H1 (cell line): Measurements from ENCODE around the gene DNAH8. TPM values are rescaled to one million over a fixed set of nuclear protein-coding genes. Genes with fewer than 3 reads are reported as not detected.

Source experiments
- CTCF ChIA-PET: fragments of 300-600 bp; sonication (Branson Sonifier 250); formaldehyde crosslinking; loops from one replicate; lab custom pipeline; 2021; ENCODE audit not compliant: partially characterized antibody; lab: Charles Lee
- POLR2A ChIA-PET: fragments of 300-600 bp; sonication (Branson Sonifier 250); formaldehyde crosslinking; loops from one replicate; lab custom pipeline; 2021; ENCODE audit warnings: inconsistent platforms; ENCODE audit not compliant: partially characterized antibody; lab: Charles Lee
- DNase-seq, 2 experiments: peaks; one replicate each; pipeline versions ENCODE4 v3.0.0 to v3.0.0-alpha.2; 2010 to 2022; ENCODE audit warnings: low spot score in 2 of 2, low read depth in 1 of 2, mixed read lengths in 1 of 2
- FAIRE-seq: peaks from 2 replicates; lab custom pipeline; 2011; peaks lifted over from hg19 to GRCh38; lab: Jason Lieb, UNC
- H2AFZ ChIP-seq: 2 replicates; pipeline ENCODE4 v1.8.1; 2012; ENCODE audit warnings: low read length, inconsistent platforms
- H2AK5ac ChIP-seq: 2 replicates; pipeline ENCODE4 v1.6.1; 2013; ENCODE audit warnings: low read depth, low read length
- H2BK120ac ChIP-seq: replicated peaks from 2 replicates; pipeline ENCODE3; 2013; ENCODE audit warnings: low read depth, low read length, inconsistent platforms
- H2BK12ac ChIP-seq: 2 replicates; pipeline ENCODE4 v1.6.1; 2013; ENCODE audit warnings: low read depth, low read length
- H2BK15ac ChIP-seq: 2 replicates; pipeline ENCODE4 v1.6.1; 2013; ENCODE audit warnings: low read length
- H2BK20ac ChIP-seq: 2 replicates; pipeline ENCODE4 v1.6.1; 2013; ENCODE audit warnings: low read length
- H2BK5ac ChIP-seq: 2 replicates; pipeline ENCODE4 v1.6.1; 2013; ENCODE audit warnings: low read depth, low read length
- H3K14ac ChIP-seq: 2 replicates; pipeline ENCODE4 v1.6.1; 2013; ENCODE audit warnings: inconsistent platforms; ENCODE audit not compliant: insufficient read length
- H3K18ac ChIP-seq: 2 replicates; pipeline ENCODE4 v1.6.1; 2013; ENCODE audit warnings: low read length; ENCODE audit errors: extremely low read depth
- H3K23ac ChIP-seq: 2 replicates; pipeline ENCODE4 v1.6.1; 2013; ENCODE audit warnings: inconsistent platforms; ENCODE audit not compliant: insufficient read length
- H3K23me2 ChIP-seq: 2 replicates; pipeline ENCODE4 v1.6.1; 2013; ENCODE audit warnings: low read depth, low read length
- H3K27ac ChIP-seq: 2 replicates; pipeline ENCODE4 v1.6.1; 2011; ENCODE audit warnings: low read depth, low read length, inconsistent platforms
- H3K27me3 ChIP-seq, 4 experiments: replicated peaks in 1 of 4; 1 replicate in 1 of 4; 2 replicates in 3 of 4; pipeline versions ENCODE4 v1.6.1 to v1.8.1; 2011 to 2013; ENCODE audit warnings: low read length in 3 of 4, mild to moderate bottlenecking in 3 of 4, inconsistent platforms in 2 of 4, mixed read lengths in 2 of 4, moderate library complexity in 1 of 4; ENCODE audit not compliant: control insufficient read depth in 3 of 4, insufficient read depth in 3 of 4; ENCODE audit errors: extremely low read depth in 1 of 4
- H3K36me3 ChIP-seq, 4 experiments: 2 replicates each; pipeline versions ENCODE4 v1.6.1 to v1.8.1; 2011 to 2013; ENCODE audit warnings: mild to moderate bottlenecking in 4 of 4, low read length in 3 of 4, moderate library complexity in 2 of 4, control low read depth in 1 of 4, inconsistent platforms in 1 of 4; ENCODE audit not compliant: insufficient read depth in 4 of 4, control insufficient read depth in 2 of 4
- H3K4ac ChIP-seq: replicated peaks from 2 replicates; pipeline ENCODE3; 2013; ENCODE audit warnings: low read length, low read depth, mixed read lengths, inconsistent platforms; ENCODE audit not compliant: insufficient read length
- H3K4me1 ChIP-seq, 4 experiments: replicated peaks in 1 of 4; 1 replicate in 1 of 4; 2 replicates in 3 of 4; pipeline versions ENCODE4 v1.6.1 to v1.8.1; 2011 to 2013; ENCODE audit warnings: low read length in 3 of 4, inconsistent platforms in 2 of 4, mixed read lengths in 1 of 4; ENCODE audit not compliant: insufficient read depth in 4 of 4, control insufficient read depth in 3 of 4
- H3K4me2 ChIP-seq, 2 experiments: 2 replicates each; pipeline versions ENCODE4 v1.6.1 to v1.8.1; 2011 to 2013; ENCODE audit warnings: low read depth in 2 of 2, low read length in 2 of 2, control low read depth in 1 of 2, inconsistent platforms in 1 of 2, mild to moderate bottlenecking in 1 of 2; ENCODE audit not compliant: insufficient read depth in 1 of 2
- H3K4me3 ChIP-seq, 4 experiments: fragments of 200-600, 300-600 bp in 1 of 4; sonication (generic), shearing (Covaris generic), sonication (Bioruptor Twin) in 1 of 4; 2 replicates each; pipeline versions ENCODE4 v1.5.1 to v1.8.1; 2011 to 2016; ENCODE audit warnings: low read length in 4 of 4, low read depth in 3 of 4, control low read depth in 2 of 4, inconsistent platforms in 2 of 4, mild to moderate bottlenecking in 2 of 4, mixed read lengths in 1 of 4, moderate library complexity in 1 of 4; ENCODE audit not compliant: insufficient read depth in 2 of 4; ENCODE audit errors: extremely low read depth in 1 of 4
- H3K56ac ChIP-seq: replicated peaks from 2 replicates; pipeline ENCODE3; 2013; ENCODE audit warnings: low read depth, mild to moderate bottlenecking, mixed read lengths, low read length, inconsistent platforms; ENCODE audit not compliant: insufficient read length
- H3K79me1 ChIP-seq: 2 replicates; pipeline ENCODE4 v1.6.1; 2013; ENCODE audit warnings: low read depth, low read length, control low read depth
- H3K79me2 ChIP-seq, 2 experiments: 2 replicates each; pipeline versions ENCODE4 v1.6.1 to v1.8.1; 2012 to 2013; ENCODE audit warnings: low read length in 2 of 2, mild to moderate bottlenecking in 2 of 2, inconsistent platforms in 1 of 2; ENCODE audit not compliant: insufficient read depth in 2 of 2, control insufficient read depth in 1 of 2
- H3K9ac ChIP-seq, 4 experiments: replicated peaks in 1 of 4; 1 replicate in 1 of 4; 2 replicates in 3 of 4; pipeline versions ENCODE4 v1.6.1 to v1.8.1; 2011 to 2013; ENCODE audit warnings: low read depth in 3 of 4, low read length in 3 of 4, control low read depth in 2 of 4, mild to moderate bottlenecking in 2 of 4, moderate library complexity in 2 of 4, inconsistent platforms in 1 of 4; ENCODE audit errors: extremely low read depth in 1 of 4
- H3K9me3 ChIP-seq, 2 experiments: 2 replicates each; pipeline versions ENCODE4 v1.6.1 to v1.8.1; 2012 to 2013; ENCODE audit warnings: mild to moderate bottlenecking in 2 of 2, moderate library complexity in 2 of 2, control low read depth in 1 of 2, inconsistent platforms in 1 of 2, low read depth in 1 of 2, low read length in 1 of 2, mixed read lengths in 1 of 2; ENCODE audit not compliant: insufficient read depth in 2 of 2
- H4K20me1 ChIP-seq, 2 experiments: replicated peaks in 1 of 2; 2 replicates each; pipeline versions ENCODE3 to v1.8.1; 2011 to 2013; ENCODE audit warnings: inconsistent platforms in 2 of 2, low read length in 2 of 2, mild to moderate bottlenecking in 1 of 2; ENCODE audit not compliant: insufficient read depth in 2 of 2, control insufficient read depth in 1 of 2
- H4K5ac ChIP-seq: 2 replicates; pipeline ENCODE4 v1.6.1; 2013; ENCODE audit warnings: low read length, low read depth, mixed read lengths, inconsistent platforms; ENCODE audit not compliant: insufficient read length
- H4K8ac ChIP-seq: 2 replicates; pipeline ENCODE4 v1.8.0; 2013; ENCODE audit warnings: mild to moderate bottlenecking, moderate library complexity, low read length, inconsistent platforms; ENCODE audit not compliant: insufficient read depth; ENCODE audit errors: extremely low read depth
- H4K91ac ChIP-seq: replicated peaks from 2 replicates; pipeline ENCODE3; 2013; ENCODE audit warnings: low read length, mixed read lengths, inconsistent platforms; ENCODE audit not compliant: insufficient read length
- EGR1 ChIP-seq: IDR thresholded peaks from 2 replicates; pipeline ENCODE4 v1.6.1; 2011; ENCODE audit warnings: low read depth, low read length, borderline replicate concordance
- GTF2F1 ChIP-seq: IDR thresholded peaks from 2 replicates; pipeline ENCODE4 v1.6.1; 2012; ENCODE audit warnings: low read depth, low read length, improper control_type of control experiment, borderline replicate concordance
- MAFK ChIP-seq: IDR thresholded peaks from 2 replicates; pipeline ENCODE4 v1.6.1; 2012; ENCODE audit warnings: low read depth, mild to moderate bottlenecking, improper control_type of control experiment, low read length
- MAX ChIP-seq: IDR thresholded peaks from 2 replicates; pipeline ENCODE4 v1.6.1; 2012; ENCODE audit warnings: inconsistent platforms
- NANOG ChIP-seq: IDR thresholded peaks from 2 replicates; pipeline ENCODE4 v1.6.1; 2011; ENCODE audit warnings: low read length, low read depth, mild to moderate bottlenecking, inconsistent platforms; ENCODE audit not compliant: insufficient read depth, poor library complexity, severe bottlenecking
- PHF8 ChIP-seq: fragments of 200-600 bp; sonication (generic); conservative IDR thresholded peaks from 2 replicates; pipeline ENCODE4 v1.7.1; 2012; ENCODE audit warnings: low read depth, mild to moderate bottlenecking, inconsistent platforms, low read length, moderate library complexity
- POLR2AphosphoS5 ChIP-seq: IDR thresholded peaks from 2 replicates; pipeline ENCODE4 v1.6.1; 2011; ENCODE audit warnings: low read depth, low read length
- RAD21 ChIP-seq, 2 experiments: IDR thresholded peaks in 1 of 2; conservative IDR thresholded peaks in 1 of 2; 2 replicates each; pipeline ENCODE4 v1.6.1; 2011; ENCODE audit warnings: low read depth in 2 of 2, low read length in 2 of 2, improper control_type of control experiment in 1 of 2, inconsistent platforms in 1 of 2, mild to moderate bottlenecking in 1 of 2, moderate library complexity in 1 of 2
- RFX5 ChIP-seq: IDR thresholded peaks from 2 replicates; pipeline ENCODE4 v1.6.1; 2011; ENCODE audit warnings: low read depth, low read length, improper control_type of control experiment, borderline replicate concordance
- SIX5 ChIP-seq: IDR thresholded peaks from 2 replicates; pipeline ENCODE4 v1.6.1; 2011; ENCODE audit warnings: mild to moderate bottlenecking, low read depth, low read length
- SP1 ChIP-seq: IDR thresholded peaks from 2 replicates; pipeline ENCODE4 v1.6.1; 2011; ENCODE audit warnings: low read depth, low read length
- USF2 ChIP-seq: IDR thresholded peaks from 2 replicates; pipeline ENCODE4 v1.6.1; 2011; ENCODE audit warnings: low read length, improper control_type of control experiment
- YY1 ChIP-seq: IDR thresholded peaks from 2 replicates; pipeline ENCODE4 v1.6.1; 2011; ENCODE audit warnings: low read depth, mild to moderate bottlenecking, low read length
- polyA plus RNA-seq, 7 experiments: library from polyadenylated mRNA; depleted of rRNA in 3 of 7; stranded (reverse) in 5 of 7; unstranded in 2 of 7; fragments of >200 nt in 5 of 7; fragments of 200-250 nt in 2 of 7; gene quantifications; 1 replicate in 5 of 7; 2 replicates in 1 of 7; 4 replicates in 1 of 7; pipeline versions ENCODE4 v1.2.1 to v1.2.3, GENCODE V29; 2011 to 2013; ENCODE audit warnings: missing spikeins in 2 of 7, mixed read lengths in 2 of 7
- total RNA-seq: library from RNA; stranded (reverse); fragmentation: NEBNext Ultra II Directional; extraction: Animal tissue kit (Norgen Biotek cat#: 25700); gene quantifications from 2 replicates; pipeline ENCODE4 v1.2.1, GENCODE V29; 2021

The DNAH8 gene
- total and polyA plus RNA-seq, 2 of the 8 experiments (the other 6 are each of a cell fraction or from before 2014, with no cell fraction given): under 0.01 TPM; not detected in 1

- Histone ChIP-seq H2BK120ac (no peak overlapping the region), H2AFZ (no peak overlapping the region), H2BK15ac (no peak overlapping the region), H3K23ac (no peak overlapping the region), H2BK20ac (no peak overlapping the region), H3K14ac (no peak overlapping the region), H2AK5ac (no peak overlapping the region), H4K20me1 (no peaks in the 10 kb centered on the region), H3K4ac (no peak overlapping the region), H3K9ac (no peak overlapping the region), H3K79me1 (no peaks in the 10 kb centered on the region), H3K23me2 (no peaks in the 10 kb centered on the region), H3K36me3 (no peaks in the 10 kb centered on the region), H3K79me2 (no peaks in the 10 kb centered on the region), H3K18ac (no peak overlapping the region), H3K27me3 (no peaks in the 10 kb centered on the region), H3K56ac (no peak overlapping the region), H3K27ac (no peak overlapping the region), H2BK12ac (no peak overlapping the region), H4K91ac (no peak overlapping the region), H4K5ac (no peak overlapping the region), H3K4me1 (peaks cover 1 to 3% (median 2%) of the 10 kb centered on the region in 4 experiments; a peak in 4 of 7 replicates), H4K8ac (no peak overlapping the region), H3K9me3 (no peaks in the 10 kb centered on the region), H3K4me3 (no peak overlapping the region), H2BK5ac (no peak overlapping the region), H3K4me2 (no peak overlapping the region)
- POLR2A ChIA-PET: no interaction called here
- CTCF ChIA-PET: no interaction called here
- DNase-seq: no peak
- FAIRE-seq: no peak
- no peak for TF ChIP-seq MAFK
- TF ChIP-seq RAD21 (IDR thresholded peaks at IDR 0.05 in 1 of 2, conservative IDR thresholded peaks at IDR 0.05 in 1 of 2; ENCODE audit: low read depth in 2 of 2, low read length in 2 of 2): no peak
- no peak for TF ChIP-seq YY1
- no peak for TF ChIP-seq NANOG
- TF ChIP-seq PHF8: no peak
- TF ChIP-seq USF2: no peak
- TF ChIP-seq RFX5: no peak
- TF ChIP-seq GTF2F1: no peak
- no peak for TF ChIP-seq EGR1
- no peak for TF ChIP-seq POLR2AphosphoS5
- TF ChIP-seq SIX5: no peak
- no peak for TF ChIP-seq MAX
- no peak for TF ChIP-seq SP1
Measured at GRCh38 chr6:38907264-38907663, 192.2 kb downstream of the DNAH8 start.
